WTC11 (cell line): ENCODE data around the gene FCRL6. TPM values are rescaled to one million over a fixed set of nuclear protein-coding genes. Genes with fewer than 3 reads are reported as not detected.

Experiments used
- AR ChIP-seq: fragments of 250-450 bp; sonication (Bioruptor Pico); IDR thresholded peaks from 2 replicates; pipeline ENCODE4 v1.9.0; 2021; ENCODE audit warnings: mild to moderate bottlenecking
- ATF1 ChIP-seq: sonication (generic); formaldehyde crosslinking; IDR thresholded peaks from 2 replicates; pipeline ENCODE4 v1.8.1; 2023; ENCODE audit warnings: mild to moderate bottlenecking, moderate library complexity, missing genetic modification reagents
- CBFB ChIP-seq: sonication (generic); formaldehyde crosslinking; IDR thresholded peaks from 2 replicates; pipeline ENCODE4 v1.8.1; 2022; ENCODE audit warnings: mild to moderate bottlenecking, low read depth, missing genetic modification reagents
- FOXK1 ChIP-seq: sonication (generic); formaldehyde crosslinking; IDR thresholded peaks from 2 replicates; pipeline ENCODE4 v1.8.0; 2022; ENCODE audit warnings: mild to moderate bottlenecking, moderate library complexity, missing genetic modification reagents
- GABPB1 ChIP-seq: sonication (generic); formaldehyde crosslinking; IDR thresholded peaks from 2 replicates; pipeline ENCODE4 v1.8.1; 2023; ENCODE audit warnings: mild to moderate bottlenecking, missing genetic modification reagents
- GRHL2 ChIP-seq: fragments of 250-450 bp; sonication (Bioruptor Pico); IDR thresholded peaks from 2 replicates; pipeline ENCODE4 v1.8.0; 2022; ENCODE audit warnings: mild to moderate bottlenecking, moderate library complexity; ENCODE audit not compliant: insufficient replicate concordance, severe bottlenecking
- IRF2 ChIP-seq: sonication (generic); formaldehyde crosslinking; IDR thresholded peaks from 2 replicates; pipeline ENCODE4 v1.8.0; 2022; ENCODE audit warnings: low read depth, missing genetic modification reagents, borderline replicate concordance
- NR1H2 ChIP-seq: sonication (generic); formaldehyde crosslinking; IDR thresholded peaks from 2 replicates; pipeline ENCODE4 v1.9.0; 2021; ENCODE audit warnings: mild to moderate bottlenecking, moderate library complexity, missing genetic modification reagents
- NR3C1 ChIP-seq: sonication (generic); formaldehyde crosslinking; conservative IDR thresholded peaks from 2 replicates; pipeline ENCODE4 v1.8.1; 2023; ENCODE audit warnings: low read depth, mild to moderate bottlenecking, missing genetic modification reagents
- RORB ChIP-seq: fragments of 250-450 bp; sonication (Bioruptor Pico); IDR thresholded peaks from 2 replicates; pipeline ENCODE4 v1.9.0; 2021; ENCODE audit warnings: mild to moderate bottlenecking
- SMAD4 ChIP-seq: sonication (generic); formaldehyde crosslinking; IDR thresholded peaks from 2 replicates; pipeline ENCODE4 v1.8.0; 2022; ENCODE audit warnings: mild to moderate bottlenecking, missing genetic modification reagents
- TCF7 ChIP-seq: sonication (generic); formaldehyde crosslinking; IDR thresholded peaks from 2 replicates; pipeline ENCODE4 v1.8.0; 2022; ENCODE audit warnings: mild to moderate bottlenecking, low read depth, missing genetic modification reagents, moderate library complexity
- ZNF232 ChIP-seq: sonication (generic); formaldehyde crosslinking; IDR thresholded peaks from 2 replicates; pipeline ENCODE4 v1.8.0; 2022; ENCODE audit warnings: mild to moderate bottlenecking, missing genetic modification reagents
- ZNF671 ChIP-seq: fragments of 250-450 bp; sonication (Bioruptor Pico); IDR thresholded peaks from 2 replicates; pipeline ENCODE4 v1.8.0; 2021; ENCODE audit warnings: mild to moderate bottlenecking
- total RNA-seq: library from RNA; stranded (reverse); gene quantifications from 3 replicates; pipeline ENCODE4 v1.2.3, GENCODE V29; 2021
- TF ChIP-seq, protein P1 (sequence below): sonication (generic); formaldehyde crosslinking; IDR thresholded peaks from 2 replicates; pipeline ENCODE4 v1.8.1; 2022; ENCODE audit warnings: mild to moderate bottlenecking, missing genetic modification reagents, moderate library complexity, borderline replicate concordance
- TF ChIP-seq, protein P2 (sequence below): sonication (generic); formaldehyde crosslinking; IDR thresholded peaks from 2 replicates; pipeline ENCODE4 v1.8.0; 2023; ENCODE audit warnings: missing genetic modification reagents
- TF ChIP-seq, protein P3 (sequence below): sonication (generic); formaldehyde crosslinking; IDR thresholded peaks from 2 replicates; pipeline ENCODE4 v1.8.0; 2023; ENCODE audit warnings: missing genetic modification reagents, mild to moderate bottlenecking, borderline replicate concordance
- TF ChIP-seq, protein P4 (sequence below): sonication (generic); formaldehyde crosslinking; IDR thresholded peaks from 2 replicates; pipeline ENCODE4 v1.8.0; 2022; ENCODE audit warnings: mild to moderate bottlenecking, missing genetic modification reagents
- TF ChIP-seq, protein P5 (sequence below): sonication (generic); formaldehyde crosslinking; IDR thresholded peaks from 2 replicates; pipeline ENCODE4 v1.8.1; 2022; ENCODE audit warnings: low read depth, mild to moderate bottlenecking, moderate library complexity, missing genetic modification reagents, borderline replicate concordance
- TF ChIP-seq, protein P6 (sequence below): fragments of 250-450 bp; sonication (Bioruptor Pico); IDR thresholded peaks from 2 replicates; pipeline ENCODE4 v2.1.2; 2022; ENCODE audit warnings: mild to moderate bottlenecking, moderate library complexity

The FCRL6 gene
- total RNA-seq, 1 experiment from 2014 or later, result not detected

DNA sequence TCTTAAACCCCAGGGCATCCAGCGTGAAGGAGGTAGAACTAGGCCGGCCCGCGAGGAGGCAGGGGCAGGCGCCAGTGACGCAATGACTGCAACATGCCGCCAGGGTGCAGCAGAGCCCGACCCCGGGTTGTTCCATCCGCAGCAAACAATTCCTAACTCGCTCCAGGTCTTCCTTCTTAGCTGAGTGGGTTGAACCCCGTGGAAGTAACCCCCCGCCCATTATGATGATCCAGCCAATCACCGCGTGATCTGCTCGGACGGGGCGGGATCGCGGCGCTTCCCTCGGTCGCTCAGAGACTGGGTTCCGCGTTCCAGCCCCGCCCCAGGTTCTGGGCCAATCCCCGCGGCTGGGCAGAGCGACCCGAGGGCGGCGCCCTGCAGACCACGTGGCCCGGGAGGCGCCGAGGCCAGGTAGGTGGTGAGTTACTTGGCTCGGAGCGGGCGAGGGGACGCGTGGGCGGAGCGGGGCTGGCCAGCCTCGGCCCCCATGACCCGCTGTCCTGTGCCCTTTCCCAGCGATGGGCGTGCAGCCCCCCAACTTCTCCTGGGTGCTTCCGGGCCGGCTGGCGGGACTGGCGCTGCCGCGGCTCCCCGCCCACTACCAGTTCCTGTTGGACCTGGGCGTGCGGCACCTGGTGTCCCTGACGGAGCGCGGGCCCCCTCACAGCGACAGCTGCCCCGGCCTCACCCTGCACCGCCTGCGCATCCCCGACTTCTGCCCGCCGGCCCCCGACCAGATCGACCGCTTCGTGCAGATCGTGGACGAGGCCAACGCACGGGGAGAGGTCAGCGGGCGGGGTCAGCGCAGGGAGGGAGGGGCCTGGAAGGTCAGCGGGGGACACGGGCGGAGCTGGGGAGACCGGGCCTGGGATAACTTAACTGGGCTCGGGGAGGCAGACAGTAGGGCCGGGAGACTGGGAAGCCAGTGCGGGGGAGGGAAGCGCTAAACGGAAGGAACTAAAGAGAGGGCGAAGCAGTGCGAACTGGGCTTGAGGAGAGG, 21.3 kb upstream of the FCRL6 start, which contains the start of gene DUSP23 (continued):
- TF ChIP-seq GABPB1 (no peak), FOXK1 (CRISPR knock-in tag) (peak; percentile 52), NR1H2 (CRISPR knock-in tag) (0 out of 2 replicates have a peak, but pooled peaks have one; percentile 58), TCF7 (CRISPR knock-in tag) (no peak), NR3C1 (CRISPR knock-in tag) (peak; percentile 34; the same call in 1 of the 2 replicates), RORB (CRISPR knock-in tag) (no peak), ZNF232 (peak; percentile 46; the same call in 1 of the 2 replicates), IRF2 (CRISPR knock-in tag) (no peak; the same call in 1 of the 2 replicates), ZNF671 (no peak), AR (no peak), GRHL2 (CRISPR knock-in tag) (no peak), ATF1 (CRISPR knock-in tag) (no peak), CBFB (CRISPR knock-in tag) (no peak), SMAD4 (CRISPR knock-in tag) (peak; percentile 85)
- TF ChIP-seq, protein P1, sequence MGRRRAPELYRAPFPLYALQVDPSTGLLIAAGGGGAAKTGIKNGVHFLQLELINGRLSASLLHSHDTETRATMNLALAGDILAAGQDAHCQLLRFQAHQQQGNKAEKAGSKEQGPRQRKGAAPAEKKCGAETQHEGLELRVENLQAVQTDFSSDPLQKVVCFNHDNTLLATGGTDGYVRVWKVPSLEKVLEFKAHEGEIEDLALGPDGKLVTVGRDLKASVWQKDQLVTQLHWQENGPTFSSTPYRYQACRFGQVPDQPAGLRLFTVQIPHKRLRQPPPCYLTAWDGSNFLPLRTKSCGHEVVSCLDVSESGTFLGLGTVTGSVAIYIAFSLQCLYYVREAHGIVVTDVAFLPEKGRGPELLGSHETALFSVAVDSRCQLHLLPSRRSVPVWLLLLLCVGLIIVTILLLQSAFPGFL (CRISPR knock-in tag), result no peak
- TF ChIP-seq, protein P2, sequence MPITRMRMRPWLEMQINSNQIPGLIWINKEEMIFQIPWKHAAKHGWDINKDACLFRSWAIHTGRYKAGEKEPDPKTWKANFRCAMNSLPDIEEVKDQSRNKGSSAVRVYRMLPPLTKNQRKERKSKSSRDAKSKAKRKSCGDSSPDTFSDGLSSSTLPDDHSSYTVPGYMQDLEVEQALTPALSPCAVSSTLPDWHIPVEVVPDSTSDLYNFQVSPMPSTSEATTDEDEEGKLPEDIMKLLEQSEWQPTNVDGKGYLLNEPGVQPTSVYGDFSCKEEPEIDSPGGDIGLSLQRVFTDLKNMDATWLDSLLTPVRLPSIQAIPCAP (CRISPR knock-in tag), result peak; percentile 92
- TF ChIP-seq, protein P3, sequence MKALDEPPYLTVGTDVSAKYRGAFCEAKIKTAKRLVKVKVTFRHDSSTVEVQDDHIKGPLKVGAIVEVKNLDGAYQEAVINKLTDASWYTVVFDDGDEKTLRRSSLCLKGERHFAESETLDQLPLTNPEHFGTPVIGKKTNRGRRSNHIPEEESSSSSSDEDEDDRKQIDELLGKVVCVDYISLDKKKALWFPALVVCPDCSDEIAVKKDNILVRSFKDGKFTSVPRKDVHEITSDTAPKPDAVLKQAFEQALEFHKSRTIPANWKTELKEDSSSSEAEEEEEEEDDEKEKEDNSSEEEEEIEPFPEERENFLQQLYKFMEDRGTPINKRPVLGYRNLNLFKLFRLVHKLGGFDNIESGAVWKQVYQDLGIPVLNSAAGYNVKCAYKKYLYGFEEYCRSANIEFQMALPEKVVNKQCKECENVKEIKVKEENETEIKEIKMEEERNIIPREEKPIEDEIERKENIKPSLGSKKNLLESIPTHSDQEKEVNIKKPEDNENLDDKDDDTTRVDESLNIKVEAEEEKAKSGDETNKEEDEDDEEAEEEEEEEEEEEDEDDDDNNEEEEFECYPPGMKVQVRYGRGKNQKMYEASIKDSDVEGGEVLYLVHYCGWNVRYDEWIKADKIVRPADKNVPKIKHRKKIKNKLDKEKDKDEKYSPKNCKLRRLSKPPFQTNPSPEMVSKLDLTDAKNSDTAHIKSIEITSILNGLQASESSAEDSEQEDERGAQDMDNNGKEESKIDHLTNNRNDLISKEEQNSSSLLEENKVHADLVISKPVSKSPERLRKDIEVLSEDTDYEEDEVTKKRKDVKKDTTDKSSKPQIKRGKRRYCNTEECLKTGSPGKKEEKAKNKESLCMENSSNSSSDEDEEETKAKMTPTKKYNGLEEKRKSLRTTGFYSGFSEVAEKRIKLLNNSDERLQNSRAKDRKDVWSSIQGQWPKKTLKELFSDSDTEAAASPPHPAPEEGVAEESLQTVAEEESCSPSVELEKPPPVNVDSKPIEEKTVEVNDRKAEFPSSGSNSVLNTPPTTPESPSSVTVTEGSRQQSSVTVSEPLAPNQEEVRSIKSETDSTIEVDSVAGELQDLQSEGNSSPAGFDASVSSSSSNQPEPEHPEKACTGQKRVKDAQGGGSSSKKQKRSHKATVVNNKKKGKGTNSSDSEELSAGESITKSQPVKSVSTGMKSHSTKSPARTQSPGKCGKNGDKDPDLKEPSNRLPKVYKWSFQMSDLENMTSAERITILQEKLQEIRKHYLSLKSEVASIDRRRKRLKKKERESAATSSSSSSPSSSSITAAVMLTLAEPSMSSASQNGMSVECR (CRISPR knock-in tag), result peak; percentile 98
- TF ChIP-seq, protein P4, sequence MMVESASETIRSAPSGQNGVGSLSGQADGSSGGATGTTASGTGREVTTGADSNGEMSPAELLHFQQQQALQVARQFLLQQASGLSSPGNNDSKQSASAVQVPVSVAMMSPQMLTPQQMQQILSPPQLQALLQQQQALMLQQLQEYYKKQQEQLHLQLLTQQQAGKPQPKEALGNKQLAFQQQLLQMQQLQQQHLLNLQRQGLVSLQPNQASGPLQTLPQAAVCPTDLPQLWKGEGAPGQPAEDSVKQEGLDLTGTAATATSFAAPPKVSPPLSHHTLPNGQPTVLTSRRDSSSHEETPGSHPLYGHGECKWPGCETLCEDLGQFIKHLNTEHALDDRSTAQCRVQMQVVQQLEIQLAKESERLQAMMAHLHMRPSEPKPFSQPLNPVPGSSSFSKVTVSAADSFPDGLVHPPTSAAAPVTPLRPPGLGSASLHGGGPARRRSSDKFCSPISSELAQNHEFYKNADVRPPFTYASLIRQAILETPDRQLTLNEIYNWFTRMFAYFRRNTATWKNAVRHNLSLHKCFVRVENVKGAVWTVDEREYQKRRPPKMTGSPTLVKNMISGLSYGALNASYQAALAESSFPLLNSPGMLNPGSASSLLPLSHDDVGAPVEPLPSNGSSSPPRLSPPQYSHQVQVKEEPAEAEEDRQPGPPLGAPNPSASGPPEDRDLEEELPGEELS, result peak; percentile 94
- TF ChIP-seq, protein P5, sequence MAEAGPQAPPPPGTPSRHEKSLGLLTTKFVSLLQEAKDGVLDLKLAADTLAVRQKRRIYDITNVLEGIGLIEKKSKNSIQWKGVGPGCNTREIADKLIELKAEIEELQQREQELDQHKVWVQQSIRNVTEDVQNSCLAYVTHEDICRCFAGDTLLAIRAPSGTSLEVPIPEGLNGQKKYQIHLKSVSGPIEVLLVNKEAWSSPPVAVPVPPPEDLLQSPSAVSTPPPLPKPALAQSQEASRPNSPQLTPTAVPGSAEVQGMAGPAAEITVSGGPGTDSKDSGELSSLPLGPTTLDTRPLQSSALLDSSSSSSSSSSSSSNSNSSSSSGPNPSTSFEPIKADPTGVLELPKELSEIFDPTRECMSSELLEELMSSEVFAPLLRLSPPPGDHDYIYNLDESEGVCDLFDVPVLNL (CRISPR knock-in tag), result peak; percentile 64; the same call in 1 of the 2 replicates
- TF ChIP-seq, protein P6, sequence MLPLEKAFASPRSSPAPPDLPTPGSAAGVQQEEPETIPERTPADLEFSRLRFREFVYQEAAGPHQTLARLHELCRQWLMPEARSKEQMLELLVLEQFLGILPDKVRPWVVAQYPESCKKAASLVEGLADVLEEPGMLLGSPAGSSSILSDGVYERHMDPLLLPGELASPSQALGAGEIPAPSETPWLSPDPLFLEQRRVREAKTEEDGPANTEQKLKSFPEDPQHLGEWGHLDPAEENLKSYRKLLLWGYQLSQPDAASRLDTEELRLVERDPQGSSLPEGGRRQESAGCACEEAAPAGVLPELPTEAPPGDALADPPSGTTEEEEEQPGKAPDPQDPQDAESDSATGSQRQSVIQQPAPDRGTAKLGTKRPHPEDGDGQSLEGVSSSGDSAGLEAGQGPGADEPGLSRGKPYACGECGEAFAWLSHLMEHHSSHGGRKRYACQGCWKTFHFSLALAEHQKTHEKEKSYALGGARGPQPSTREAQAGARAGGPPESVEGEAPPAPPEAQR (CRISPR knock-in tag), result no peak
